ENCODE data around the gene TLN1.

TLN1 gene

DNA sequence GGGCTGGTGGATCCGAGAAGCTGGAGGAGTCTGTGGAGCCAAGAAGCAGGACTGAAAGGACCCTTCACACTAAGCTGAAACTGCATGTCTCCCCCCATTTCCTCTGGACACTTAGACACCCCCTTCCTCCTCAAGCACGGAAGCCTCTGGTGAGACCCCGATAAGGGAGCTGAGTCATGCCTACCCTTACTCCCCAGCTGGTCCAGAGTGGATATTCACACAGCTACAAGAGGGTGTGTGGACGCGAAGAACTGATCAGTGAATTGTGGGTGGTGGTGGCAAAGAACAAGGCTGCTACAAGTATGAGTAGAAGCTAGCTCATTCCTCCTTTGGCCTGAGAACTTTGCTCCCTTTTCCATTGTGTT, 4.3 kb downstream of the TLN1 start:
- DNase-seq = no peak

DNA sequence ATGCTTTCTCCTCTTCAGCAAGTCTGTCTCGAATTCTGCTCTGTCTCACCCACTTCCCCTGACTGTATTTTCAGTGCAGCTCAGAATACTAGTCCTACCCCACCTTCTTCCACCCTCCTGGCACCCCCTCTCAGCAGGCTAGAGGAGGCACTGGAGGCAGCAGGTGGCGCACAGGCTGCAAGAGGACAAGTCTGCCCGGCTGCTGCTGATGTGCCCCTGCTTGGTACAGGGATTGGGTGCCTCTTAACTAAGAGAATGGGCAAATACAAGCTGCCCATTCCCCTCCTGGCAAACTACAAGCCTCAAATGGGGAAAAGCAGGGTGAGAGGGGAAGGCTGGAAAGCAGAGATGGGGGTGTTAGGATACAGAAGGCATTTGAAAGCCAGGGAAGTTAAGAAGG, 5.1 kb downstream of the TLN1 start:
- no peak for DNase-seq

DNA sequence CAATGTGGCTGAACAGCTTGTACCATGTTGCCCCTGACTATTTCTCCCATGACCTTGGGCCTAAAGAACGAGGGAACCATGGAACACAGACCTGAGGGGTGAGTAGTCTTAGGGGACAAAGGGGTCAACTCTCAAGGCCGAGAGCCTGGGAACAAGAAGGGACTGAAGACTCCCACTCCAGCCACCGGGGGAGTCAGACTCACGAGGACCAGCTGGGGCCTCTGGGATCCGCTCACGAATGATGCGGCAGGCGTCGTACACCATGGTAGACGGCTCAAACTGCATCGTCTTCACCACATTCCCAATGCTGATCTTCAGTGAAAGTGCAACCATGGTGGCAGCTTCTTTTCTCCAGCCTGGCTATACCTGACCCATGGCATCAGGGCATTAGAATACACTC, 6.6 kb downstream of the TLN1 start:
- DNase-seq = no peak

DNA sequence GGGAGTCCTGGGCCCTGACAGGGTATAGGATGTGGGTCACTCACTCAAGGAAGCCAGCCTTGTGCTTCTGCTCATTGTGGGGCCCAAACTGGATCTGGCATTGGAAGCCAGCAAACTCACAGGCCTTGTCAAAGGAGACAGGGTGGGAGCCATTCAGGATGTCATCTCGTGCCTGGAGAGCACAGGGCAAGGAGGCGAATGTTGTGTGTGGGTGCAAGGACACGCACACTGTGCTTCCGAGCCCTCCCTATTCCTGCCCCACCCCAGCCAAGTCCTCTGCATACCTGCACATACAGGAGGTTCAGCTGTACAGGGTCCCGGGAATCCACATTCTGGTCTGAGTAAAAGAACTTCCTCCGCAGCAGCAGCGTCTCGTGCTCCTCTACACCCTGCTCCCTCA, 8.1 kb downstream of the TLN1 start:
- DNase-seq = no peak

DNA sequence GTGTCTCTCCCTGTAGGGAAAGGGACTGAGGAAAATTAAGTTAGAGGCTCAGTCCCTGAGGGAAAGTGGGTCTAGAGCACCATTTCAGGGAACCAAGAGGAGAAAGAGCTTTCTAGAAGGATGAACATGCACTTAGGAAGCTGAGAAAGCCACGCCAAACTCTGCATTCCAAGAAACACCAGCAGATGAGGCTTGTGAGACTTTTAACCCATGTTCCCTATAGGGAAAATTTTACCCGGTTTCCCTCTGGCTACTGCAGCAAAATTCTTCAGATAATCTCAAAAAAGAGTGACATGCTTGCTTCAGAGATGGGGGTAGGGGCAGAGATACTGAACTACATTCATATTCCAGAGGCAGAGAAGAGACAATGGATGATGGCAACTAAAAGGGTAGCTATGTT, 8.6 kb downstream of the TLN1 start:
- no peak for DNase-seq

DNA sequence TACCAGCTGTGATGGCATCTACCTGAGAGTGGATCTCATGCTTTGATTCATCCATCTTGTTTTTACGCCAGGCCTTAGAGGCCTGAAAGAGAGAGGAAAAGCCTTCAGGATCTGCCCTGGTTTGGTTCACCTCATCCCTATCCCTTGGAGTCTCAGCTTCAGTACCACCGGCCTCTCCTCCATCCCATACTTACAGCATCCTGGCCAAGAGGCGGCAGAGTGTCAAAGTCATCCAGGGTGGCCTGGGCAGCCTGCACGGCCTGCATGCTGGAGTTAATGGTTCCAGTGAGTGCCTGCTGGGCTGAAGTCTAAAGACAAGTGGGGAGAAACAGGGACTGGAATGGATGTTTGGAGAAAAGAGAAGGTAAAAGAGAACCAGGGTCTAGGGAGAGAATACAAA, 12.4 kb downstream of the TLN1 start:
- no peak for DNase-seq

DNA sequence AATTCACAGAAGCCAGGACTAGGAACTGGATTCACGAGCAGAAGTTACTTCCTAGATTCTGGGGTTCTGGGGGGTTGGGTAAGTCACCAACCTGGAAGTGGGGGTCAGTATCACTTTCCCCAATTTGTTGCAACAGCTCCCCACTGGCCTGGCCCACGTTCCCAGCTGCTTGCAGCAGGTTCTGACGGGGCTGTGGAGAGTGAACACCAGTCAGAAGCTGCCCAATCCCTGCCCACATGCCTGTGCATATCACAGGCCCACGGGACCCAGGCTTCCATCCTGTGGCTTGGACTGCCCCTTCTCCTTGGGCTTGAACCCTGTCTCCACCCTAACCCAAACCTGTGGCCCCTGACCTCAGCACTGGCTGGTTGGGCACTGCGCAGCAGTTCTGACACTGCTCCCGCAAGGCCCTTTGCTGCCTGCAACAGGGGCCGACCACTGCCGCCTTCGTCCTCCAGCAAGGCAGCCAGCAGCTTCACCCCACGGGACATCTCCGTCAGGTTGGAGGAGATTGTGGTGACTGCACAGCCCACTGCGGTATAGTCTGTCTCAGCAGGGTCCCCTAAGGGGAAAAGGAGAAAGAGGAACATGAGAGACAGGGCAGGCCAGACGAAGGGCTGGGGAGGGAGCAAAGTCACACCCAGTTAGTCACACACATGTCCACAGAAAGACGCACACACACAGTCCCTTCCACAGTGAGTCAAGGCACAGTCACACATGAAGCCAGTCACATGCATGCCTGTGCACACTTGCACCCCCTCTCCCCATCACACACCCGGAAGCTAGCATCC, 13.1 kb downstream of the TLN1 start:
- DNase-seq = no peak

DNA sequence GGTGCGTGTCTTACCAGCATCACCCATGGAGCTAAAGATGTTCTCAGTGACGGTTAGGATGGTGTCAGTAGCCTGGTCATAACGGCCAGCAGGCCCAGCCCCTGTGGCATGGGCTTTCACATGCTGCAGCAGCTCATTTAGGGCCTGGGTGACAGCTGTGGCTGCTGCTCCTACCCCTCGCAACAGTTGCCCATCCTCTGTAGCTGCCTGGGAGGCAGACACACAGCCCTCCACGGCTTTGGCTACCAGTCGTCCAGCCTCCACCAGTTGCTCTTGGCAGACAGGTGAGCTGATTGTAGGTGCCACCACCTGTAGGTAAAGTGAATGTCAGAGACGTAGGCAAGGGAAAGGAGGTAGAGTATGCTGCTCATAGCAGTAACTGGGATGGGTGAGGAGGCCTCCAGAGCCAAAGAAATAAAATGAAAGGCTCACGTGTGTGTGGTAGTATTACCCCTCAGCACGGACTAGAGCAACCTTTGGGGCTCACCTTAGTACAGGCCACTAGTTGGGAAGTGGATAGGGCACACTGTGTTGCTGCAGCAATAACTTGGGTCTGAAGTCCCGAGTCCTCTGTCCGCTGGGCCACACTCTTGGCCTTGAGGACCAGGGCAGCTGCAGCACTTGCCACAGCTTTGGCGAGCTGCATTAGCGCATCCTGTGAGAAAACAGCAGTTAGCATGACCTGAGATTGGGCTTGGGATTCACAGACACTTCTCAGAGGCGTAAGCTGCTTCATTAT, 14.7 kb downstream of the TLN1 start:
- no peak for DNase-seq

DNA sequence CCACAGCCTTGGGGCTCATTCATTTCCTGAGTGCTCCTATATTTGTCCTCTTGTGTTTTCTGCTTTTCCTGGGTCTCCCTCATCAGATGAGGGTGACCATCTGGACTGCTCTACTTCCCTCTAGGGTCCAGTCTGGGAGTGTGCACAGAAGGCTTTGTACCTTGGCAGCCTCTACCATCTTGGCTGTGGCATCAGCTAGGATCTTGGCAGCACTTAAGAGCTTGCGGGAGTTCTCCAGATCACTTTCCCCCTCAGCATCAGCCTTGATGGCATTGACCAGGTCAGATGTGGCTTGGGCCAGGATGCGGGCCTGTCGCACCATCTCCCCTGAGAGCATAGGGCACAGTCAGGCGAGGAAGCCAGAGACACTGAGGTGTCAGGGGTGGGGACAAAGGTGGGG, 15.8 kb downstream of the TLN1 start:
- no peak for DNase-seq

DNA sequence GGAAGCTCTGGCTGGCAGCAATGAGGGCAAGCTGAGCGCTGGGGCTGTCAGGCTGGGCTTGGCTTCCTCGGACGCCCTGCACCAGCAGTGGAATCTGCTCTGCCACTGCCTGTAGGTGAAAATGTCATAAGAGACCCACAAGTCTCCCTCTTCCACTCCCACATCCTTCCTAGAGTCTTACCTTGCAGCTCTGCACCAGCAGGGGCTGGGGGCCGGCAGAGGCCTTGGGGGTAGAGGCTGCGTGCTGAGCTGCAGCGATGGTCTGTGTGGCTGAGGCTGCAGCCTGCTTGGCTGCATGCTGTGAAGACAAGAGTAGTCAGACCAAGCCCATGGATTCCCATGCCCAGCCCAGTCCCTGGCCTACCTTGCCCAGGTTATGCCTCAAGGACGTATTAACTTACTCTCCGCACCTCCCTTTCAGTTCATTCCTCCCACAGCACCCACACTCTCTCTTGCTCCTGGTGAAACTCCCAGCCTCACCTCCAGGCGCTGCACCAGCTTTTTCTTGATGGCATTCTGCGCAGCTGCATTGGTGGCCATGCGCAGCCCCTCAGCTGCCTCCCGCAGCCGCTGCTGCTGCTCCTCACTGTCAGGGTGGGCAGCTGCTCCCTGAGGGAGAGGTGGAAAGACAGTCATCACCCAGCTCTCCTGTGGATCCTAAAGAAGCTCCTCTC, 17.3 kb downstream of the TLN1 start:
- no peak for DNase-seq

DNA sequence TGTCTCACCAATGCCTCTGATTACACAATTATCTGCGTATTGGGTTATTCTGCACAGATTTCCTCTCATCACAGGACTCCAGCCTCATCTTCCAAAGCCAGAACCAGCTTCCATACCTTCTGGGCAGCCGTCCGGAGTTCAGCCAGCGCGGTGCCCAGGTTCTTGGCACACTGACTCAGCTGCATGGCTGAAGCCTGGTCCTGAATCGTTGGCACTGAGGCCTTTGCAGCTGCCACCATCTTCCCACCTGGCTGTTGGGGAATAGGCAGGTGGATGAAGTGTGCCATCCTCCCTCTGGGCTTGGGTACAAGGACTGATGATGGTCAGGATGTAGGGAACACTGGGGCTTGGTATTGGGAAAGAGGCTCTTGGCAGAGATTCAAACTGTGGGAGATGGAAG, 17.9 kb downstream of the TLN1 start:
- DNase-seq = no peak

DNA sequence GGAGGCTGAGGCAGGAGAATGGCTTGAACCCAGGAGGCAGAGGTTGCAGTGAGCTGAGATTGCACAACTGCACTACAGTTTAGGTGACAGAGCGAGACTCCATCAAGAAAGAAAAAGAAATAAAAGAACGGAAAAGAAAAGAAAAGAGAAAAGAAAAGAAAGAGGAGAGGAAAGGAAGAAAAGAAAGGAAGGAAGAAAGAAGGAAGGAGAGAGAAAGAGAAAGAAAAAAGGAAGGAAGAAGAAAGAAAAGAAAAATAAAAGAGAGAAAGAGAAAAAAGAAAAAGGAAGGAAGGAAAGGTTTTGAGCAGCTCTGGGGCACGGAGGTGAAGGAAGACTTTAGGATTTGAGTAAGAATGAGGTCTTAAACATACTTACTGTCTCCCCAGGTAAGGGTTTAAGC, 18.4 kb downstream of the TLN1 start:
- DNase-seq = no peak

DNA sequence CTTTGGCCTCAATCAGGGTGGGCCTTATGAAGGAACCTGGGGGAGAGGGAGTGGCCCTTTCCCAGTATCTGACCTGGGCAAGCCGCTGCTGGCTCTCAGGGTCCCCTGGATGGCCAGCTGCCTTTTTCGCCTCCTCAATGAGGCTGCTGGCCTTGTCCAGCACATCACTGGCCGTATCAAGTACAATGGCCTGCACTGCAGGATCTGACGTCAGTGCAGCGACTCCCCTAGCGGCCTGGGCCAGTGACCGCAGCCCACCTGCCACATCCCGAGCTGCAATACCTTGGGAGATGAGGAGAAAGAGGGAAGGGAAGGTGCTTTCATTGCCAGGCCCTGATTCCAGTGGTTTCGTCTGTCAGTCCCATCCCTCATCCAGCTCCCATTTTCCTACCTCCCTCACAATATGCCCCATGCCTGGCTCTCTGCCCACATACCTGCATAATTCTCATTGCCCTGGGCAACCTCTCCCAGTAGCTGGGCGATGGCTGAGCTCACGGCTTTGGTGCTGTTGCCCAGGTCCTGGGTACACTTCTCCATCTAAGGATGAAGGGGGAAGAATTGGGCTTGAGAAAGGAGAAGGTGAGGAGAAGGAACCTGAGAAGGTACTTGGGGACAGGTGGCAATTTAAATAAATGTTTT, 19.1 kb downstream of the TLN1 start:
- no peak for DNase-seq

DNA sequence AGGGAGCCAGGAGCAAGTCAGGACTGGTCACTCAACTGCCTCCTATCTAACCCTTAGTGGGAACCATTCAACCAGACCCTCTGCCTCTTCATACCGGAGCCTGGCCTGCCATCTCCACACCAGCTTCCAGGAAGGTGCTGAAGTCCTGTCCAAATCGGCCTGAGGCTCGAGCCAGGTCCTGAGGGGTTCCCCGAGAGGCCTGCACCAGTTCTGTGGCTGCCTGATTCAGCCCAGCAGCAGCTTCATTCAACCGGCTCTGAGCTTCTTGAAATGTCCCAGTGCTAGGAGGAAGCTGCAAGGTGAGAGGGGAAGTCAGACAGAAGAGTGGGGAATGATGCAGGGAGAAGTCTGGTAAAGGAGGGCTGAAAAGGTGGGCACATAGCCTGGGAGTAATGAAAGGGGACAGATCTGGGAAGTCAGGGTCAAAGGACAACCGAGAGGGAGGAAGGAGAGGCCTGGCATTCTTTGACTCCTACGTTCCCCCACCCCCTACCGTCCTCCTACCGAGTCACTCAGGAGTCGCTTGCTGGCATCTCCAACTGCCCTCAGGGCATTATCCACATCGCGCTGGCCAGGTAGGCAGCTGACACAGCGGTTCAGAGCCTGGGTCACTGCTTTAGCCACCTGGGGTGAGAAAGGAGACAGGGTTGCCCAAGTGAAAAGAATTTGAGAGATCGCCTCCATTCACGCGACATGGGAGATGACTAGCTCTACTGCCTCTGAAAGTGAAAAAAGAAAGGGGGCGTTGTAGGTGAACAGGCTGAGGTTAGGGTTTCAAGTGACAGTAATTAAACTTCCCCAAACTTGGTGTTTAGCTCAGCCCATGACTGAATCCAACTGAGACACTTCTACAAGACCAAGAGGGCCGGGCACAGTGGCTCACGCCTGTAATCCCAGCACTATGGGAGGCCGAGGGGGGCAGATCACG, 20.2 kb downstream of the TLN1 start:
- no peak for DNase-seq

DNA sequence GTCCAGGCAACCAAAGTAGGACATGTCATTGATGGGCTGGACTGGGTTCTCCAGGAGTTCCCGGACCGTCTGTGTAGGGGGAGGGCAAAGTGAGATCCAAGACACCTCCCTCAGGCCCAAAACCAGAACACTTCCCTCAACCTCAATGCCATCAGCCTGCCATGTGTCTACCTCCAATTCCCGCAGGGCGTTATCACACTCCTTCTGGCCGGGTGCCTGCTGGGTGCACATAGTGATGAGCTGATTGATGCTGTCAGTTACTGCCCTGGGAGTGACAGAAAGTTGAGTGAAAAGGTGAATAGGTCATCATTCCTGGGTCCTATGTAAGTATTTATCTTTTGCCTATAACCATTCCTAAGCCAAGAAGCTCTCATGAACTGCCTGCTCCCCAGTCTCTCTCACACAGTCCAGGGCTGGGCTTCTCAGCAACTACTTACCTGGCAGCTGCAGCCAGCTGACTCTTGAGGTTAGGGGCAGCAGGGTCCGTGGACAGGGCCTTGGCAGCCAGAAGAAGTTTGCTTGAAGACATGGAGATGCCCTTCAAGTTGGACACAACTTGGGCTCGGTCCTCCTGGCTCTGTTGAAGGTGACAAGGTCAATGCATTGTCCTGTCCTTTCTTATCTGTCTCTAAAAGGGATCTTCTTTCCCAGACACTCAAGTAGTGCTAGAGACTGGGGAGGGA, 21.0 kb downstream of the TLN1 start:
- no peak for DNase-seq

DNA sequence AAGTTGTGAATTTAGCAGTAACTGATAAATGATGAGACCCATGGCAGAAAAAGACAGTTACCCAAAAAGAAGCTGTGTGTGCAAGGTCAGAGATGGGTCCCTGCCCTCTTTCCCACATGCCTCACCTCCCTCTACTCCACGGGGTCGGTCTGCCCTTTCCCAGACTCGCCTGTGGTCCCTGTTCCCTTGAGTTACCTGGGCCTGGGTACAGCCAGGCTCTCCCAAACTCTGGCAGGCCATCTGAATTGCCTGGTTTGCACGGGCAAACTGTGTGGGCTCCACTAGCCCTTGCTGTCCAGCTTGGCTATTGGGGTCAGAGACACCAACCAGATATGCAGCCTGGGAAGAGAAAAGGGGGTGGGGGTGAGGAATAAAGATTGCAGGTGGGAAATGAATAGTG, 23.8 kb downstream of the TLN1 start:
- no peak for DNase-seq

DNA sequence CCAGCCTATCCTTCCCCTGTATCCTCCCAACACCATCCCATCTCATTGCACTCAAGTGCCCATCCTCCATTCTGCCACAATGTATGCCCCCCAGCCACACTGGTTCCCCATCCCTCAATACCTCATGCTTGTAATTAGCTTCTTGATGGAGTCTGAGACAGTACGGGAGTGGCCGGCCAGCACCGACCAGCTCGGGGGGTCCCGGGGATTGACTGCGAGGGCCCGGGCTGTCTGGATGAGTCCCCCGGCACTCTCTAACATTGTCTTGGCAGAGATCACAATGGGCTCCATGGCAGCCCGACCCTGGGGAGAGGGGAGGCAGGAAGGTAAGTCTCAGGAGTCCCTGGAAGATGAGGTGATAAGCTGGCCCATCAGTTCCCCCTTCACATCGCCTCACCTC, 25.0 kb downstream of the TLN1 start:
- DNase-seq = no peak

DNA sequence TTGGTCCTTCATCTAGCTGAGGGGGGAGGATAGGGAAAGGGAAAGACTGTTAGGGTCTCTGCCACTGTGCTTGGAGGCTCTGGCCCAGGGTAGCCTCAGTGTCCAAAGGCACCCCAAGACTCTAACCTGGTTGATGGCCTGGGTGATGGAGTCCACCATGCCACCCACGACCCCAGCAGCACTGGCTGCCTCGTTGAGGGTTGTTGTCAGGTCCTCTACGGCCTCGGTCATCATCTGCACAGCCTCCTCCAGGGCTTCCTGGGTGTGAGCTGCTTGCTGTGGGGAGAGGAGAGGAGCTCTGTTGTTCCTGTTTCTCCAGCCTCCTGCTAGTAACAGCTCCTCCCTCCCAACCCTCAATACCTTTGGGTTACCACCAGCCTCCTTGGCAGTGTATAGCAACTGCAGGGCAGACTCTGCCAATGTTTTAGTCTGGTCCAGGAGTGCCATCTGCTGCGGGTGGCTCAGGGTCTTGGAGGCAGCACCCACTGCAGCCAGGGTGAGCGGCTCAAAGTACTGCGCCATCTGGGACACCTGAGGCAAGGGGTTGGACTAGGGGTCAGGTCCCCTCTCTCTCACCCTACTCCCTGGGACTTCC, 26.1 kb downstream of the TLN1 start:
- no peak for DNase-seq

DNA sequence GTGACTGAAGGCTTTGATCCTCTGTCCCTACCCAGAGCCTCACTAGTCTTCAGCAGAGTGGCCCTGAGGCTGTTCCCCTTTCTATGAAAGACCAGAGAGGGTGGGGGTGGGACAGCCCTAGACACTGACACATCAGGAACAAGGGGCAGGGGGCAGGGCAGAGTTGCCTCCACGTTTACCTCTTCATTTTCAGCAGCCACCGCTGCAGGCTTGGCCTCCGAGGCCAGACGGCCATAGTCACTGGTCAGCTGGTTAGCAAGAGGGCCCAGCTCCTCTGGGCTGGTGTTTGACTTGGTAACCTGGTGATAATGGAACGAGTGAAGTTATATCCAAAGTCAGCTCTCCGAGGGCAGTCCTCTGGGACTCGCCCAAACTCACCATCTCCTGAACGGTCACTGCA, 26.6 kb downstream of the TLN1 start:
- no peak for DNase-seq

DNA sequence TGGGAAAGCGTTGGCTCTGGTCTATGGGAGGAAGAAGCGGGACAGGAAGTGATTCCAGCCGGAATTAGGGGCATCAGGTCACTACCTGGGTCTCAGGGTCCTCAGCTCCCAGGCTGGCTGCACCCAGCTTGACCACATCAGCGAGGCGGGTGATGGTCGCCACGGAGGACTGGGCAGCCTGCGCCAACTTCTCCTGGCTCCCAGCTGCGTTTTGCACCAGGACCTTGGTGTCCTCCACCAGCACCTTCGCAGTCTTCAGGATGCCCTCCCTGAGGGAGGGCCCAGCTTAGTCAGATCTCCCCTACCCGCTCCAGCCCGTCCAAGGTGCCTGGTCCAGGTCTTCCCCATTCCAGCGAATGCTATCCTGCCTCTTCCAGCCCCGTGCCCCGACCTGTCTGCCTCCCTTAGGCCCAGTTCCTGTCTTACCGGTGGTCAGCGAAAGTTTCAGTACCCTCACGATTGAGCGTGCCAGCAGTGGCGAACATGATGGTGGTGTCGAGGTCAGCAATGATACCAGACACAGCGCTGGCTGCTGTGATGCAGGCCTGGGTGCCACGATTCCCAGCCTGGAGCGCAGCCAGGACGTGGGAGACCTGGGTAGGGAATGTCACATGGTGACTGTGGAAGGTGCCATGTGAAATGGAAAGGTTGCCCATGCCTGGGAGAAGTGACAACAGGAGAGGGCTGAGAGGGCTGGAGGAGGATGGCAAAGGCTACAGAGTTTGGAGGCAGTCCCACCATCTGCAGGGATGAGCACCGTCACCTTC, 27.9 kb downstream of the TLN1 start:
- DNase-seq = no peak

DNA sequence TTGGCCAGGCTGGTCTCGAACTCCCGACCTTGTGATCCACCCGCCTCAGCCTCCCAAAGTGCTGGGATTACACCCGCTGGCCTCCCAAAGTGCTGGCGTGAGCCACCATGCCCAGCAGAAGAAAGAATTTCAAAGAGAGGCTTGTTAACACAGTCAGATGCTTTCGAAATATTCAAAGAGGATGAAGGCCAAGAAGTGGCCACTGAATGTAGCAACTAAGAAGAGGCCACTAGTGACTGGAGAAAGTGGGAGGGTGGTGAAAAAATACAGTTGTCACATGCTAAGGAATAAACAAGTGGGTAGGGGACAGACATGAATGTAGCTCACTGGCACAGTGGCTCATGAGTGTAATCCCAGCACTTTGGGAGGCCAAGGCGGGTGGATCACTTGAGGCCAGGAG, 29.3 kb downstream of the TLN1 start:
- DNase-seq = no peak

Measured in T-helper 9 cell (primary cell).